HCT116 (cell line): ENCODE measurements around the gene CENPM. TPM values are rescaled to one million over a fixed set of nuclear protein-coding genes. Genes with fewer than 3 reads are reported as not detected.

ENCODE experiments used
- ATAC-seq: fragments of 200-7000 bp; cut with Tn5 transposase; 2 replicates; pipeline ENCODE4 v1.9.1; 2020; ENCODE audit warnings: mild to moderate bottlenecking, moderate library complexity
- BruUV-seq: library from RNA; stranded (reverse); fragments of 400-500 nt; replicated peaks from 2 replicates; lab custom pipeline; 2021; lab: Mats Ljungman, UMichigan
- CTCF ChIA-PET: fragments of 300-600 bp; sonication (Branson Sonifier 250); formaldehyde crosslinking; loops from one replicate; lab custom pipeline; 2021; ENCODE audit warnings: antibody characterized with exemption; lab: Charles Lee
- POLR2A ChIA-PET: fragments of 300-600, 350-600 bp; sonication (Branson Sonifier 250); formaldehyde crosslinking; loops from one replicate; lab custom pipeline; 2021; ENCODE audit warnings: antibody characterized with exemption; lab: Charles Lee
- RAD21 ChIA-PET, 2 experiments: fragments of 300-600 bp; sonication (Branson Sonifier 250); formaldehyde crosslinking; loops; one replicate each; lab custom pipeline; 2023; ENCODE audit warnings: low total read pairs in 2 of 2; ENCODE audit not compliant: uncharacterized antibody in 2 of 2, unreplicated experiment in 2 of 2, low non-redundant PET in 1 of 2; lab: Charles Lee
- DNase-seq: peaks from one replicate; pipeline ENCODE4 v3.0.0-alpha.2; 2010; ENCODE audit warnings: low read depth, low spot score
- H2AFZ ChIP-seq: fragments of 200-600 bp; shearing (Covaris generic), sonication (generic); 2 replicates; pipeline ENCODE4 v1.6.1; 2017; ENCODE audit warnings: low read depth, mixed run types, mixed read lengths, antibody characterized with exemption, low read length; ENCODE audit not compliant: poor library complexity, severe bottlenecking
- H3K27ac ChIP-seq: 2 replicates; pipeline ENCODE4 v1.5.1; 2012; ENCODE audit warnings: low read depth, low read length
- H3K27me3 ChIP-seq: fragments of 200-600 bp; sonication (generic); 2 replicates; pipeline ENCODE4 v1.6.1; 2016; ENCODE audit warnings: mixed run types, low read length, mixed read lengths; ENCODE audit not compliant: insufficient read depth
- H3K36me3 ChIP-seq, 2 experiments: fragments of 200-500 bp in 1 of 2; fragments of 200-600 bp in 1 of 2; sonication (Bioruptor generic) in 1 of 2; sonication (generic) in 1 of 2; 2 replicates each; pipeline versions ENCODE4 v1.5.1 to v1.6.1; 2014 to 2016; ENCODE audit warnings: low read length in 2 of 2, inconsistent platforms in 1 of 2, mixed read lengths in 1 of 2, mixed run types in 1 of 2; ENCODE audit not compliant: insufficient read depth in 2 of 2, control insufficient read depth in 1 of 2
- H3K4me1 ChIP-seq, 2 experiments: fragments of 200-600 bp in 1 of 2; sonication (generic) in 1 of 2; 2 replicates each; pipeline versions ENCODE4 v1.5.1 to v1.6.1; 2012 to 2017; ENCODE audit warnings: low read length in 2 of 2, inconsistent platforms in 1 of 2, mild to moderate bottlenecking in 1 of 2, mixed read lengths in 1 of 2, mixed run types in 1 of 2, moderate library complexity in 1 of 2; ENCODE audit not compliant: insufficient read depth in 2 of 2, control insufficient read depth in 1 of 2
- H3K4me2 ChIP-seq: fragments of 200-600 bp; sonication (generic); 2 replicates; pipeline ENCODE4 v1.6.1; 2017; ENCODE audit warnings: mixed run types, low read length, mixed read lengths
- H3K4me3 ChIP-seq, 2 experiments: fragments of 200-600 bp in 1 of 2; sonication (generic) in 1 of 2; replicated peaks in 1 of 2; 2 replicates each; pipeline ENCODE4 v1.5.1; 2011 to 2016; ENCODE audit warnings: low read length in 2 of 2, control low read depth in 1 of 2, low read depth in 1 of 2, mild to moderate bottlenecking in 1 of 2, mixed read lengths in 1 of 2, mixed run types in 1 of 2
- H3K79me2 ChIP-seq: fragments of 200-600 bp; sonication (generic); 2 replicates; pipeline ENCODE4 v1.6.1; 2017; ENCODE audit warnings: mild to moderate bottlenecking, mixed run types, low read length, moderate library complexity, mixed read lengths; ENCODE audit not compliant: insufficient read depth
- H3K9ac ChIP-seq: fragments of 200-600 bp; sonication (generic); 2 replicates; pipeline ENCODE4 v1.6.1; 2016; ENCODE audit warnings: low read length, mixed read lengths
- H3K9me2 ChIP-seq: fragments of 200-600 bp; sonication (generic), shearing (Covaris generic); 2 replicates; pipeline ENCODE4 v1.6.1; 2017; ENCODE audit warnings: mixed run types, mild to moderate bottlenecking, moderate library complexity; ENCODE audit not compliant: insufficient read depth
- H3K9me3 ChIP-seq, 2 experiments: fragments of 200-500 bp in 1 of 2; fragments of 200-600 bp in 1 of 2; sonication (Bioruptor generic) in 1 of 2; sonication (generic) in 1 of 2; 2 replicates each; pipeline ENCODE4 v1.6.1; 2014 to 2017; ENCODE audit warnings: low read length in 2 of 2, mixed read lengths in 2 of 2, inconsistent platforms in 1 of 2, low read depth in 1 of 2, mild to moderate bottlenecking in 1 of 2, mixed run types in 1 of 2, moderate library complexity in 1 of 2; ENCODE audit not compliant: control insufficient read depth in 1 of 2, insufficient read depth in 1 of 2
- H4K20me1 ChIP-seq: fragments of 200-600 bp; sonication (generic), shearing (Covaris generic); 2 replicates; pipeline ENCODE4 v1.6.1; 2017; ENCODE audit warnings: mixed run types, mild to moderate bottlenecking, moderate library complexity; ENCODE audit not compliant: insufficient read depth
- CBX3 ChIP-seq: IDR thresholded peaks from 2 replicates; pipeline ENCODE4 v1.6.1; 2012; ENCODE audit warnings: low read depth
- CTCF ChIP-seq, 3 experiments: fragments of 200-600 bp in 1 of 3; sonication (generic) in 1 of 3; IDR thresholded peaks in 2 of 3; conservative IDR thresholded peaks in 1 of 3; 2 replicates each; pipeline ENCODE4 v1.5.1; 2012 to 2017; ENCODE audit warnings: low read depth in 2 of 3, low read length in 2 of 3, antibody characterized with exemption in 1 of 3, borderline replicate concordance in 1 of 3, control low read depth in 1 of 3, mild to moderate bottlenecking in 1 of 3, mixed read lengths in 1 of 3, mixed run types in 1 of 3, moderate library complexity in 1 of 3; ENCODE audit not compliant: insufficient read depth in 1 of 3
- EZH2 ChIP-seq: fragments of 200-600 bp; sonication (generic); IDR thresholded peaks from 2 replicates; pipeline ENCODE4 v1.6.1; 2017; ENCODE audit warnings: antibody characterized with exemption, mixed run types
- ZFX ChIP-seq: fragments of 450-650 bp; IDR thresholded peaks from 2 replicates; pipeline ENCODE4 v1.6.1; 2017
- intact Hi-C: fragments of 100-400 bp; cut with micrococcal nuclease; formaldehyde crosslinking; loops from 2 replicates; pipeline ENCODE4 v1.10.0; 2022
- total RNA-seq: library from RNA; stranded (reverse); gene quantifications from one replicate; pipeline ENCODE4 v1.2.1, GENCODE V29; 2021; ENCODE audit not compliant: unreplicated experiment
- TF ChIP-seq, protein P1 (sequence below): IDR thresholded peaks from 2 replicates; pipeline ENCODE4 v1.6.1; 2012; ENCODE audit warnings: low read depth

The CENPM gene
- total RNA-seq, 1 experiment from 2014 or later = 44.7 TPM

GRCh38 chr22:41971431-41971830 is 24.5 kb upstream of the CENPM start:
- Histone ChIP-seq H3K9ac (no peak overlapping the region), H3K27me3 (peaks cover 15% of the 10 kb centered on the region), H3K4me2 (no peak overlapping the region), H3K9me3 (no peaks in the 10 kb centered on the region; a peak in 1 of 4 replicates), H3K79me2 (no peaks in the 10 kb centered on the region), H3K36me3 (no peaks in the 10 kb centered on the region), H2AFZ (no peak overlapping the region), H3K4me1 (peaks cover 4 to 18% of the 10 kb centered on the region in 2 experiments; a peak in 2 of 4 replicates), H3K4me3 (no peak overlapping the region), H3K9me2 (no peaks in the 10 kb centered on the region), H3K27ac (no peak overlapping the region), H4K20me1 (no peaks in the 10 kb centered on the region)
- ChIA-PET RAD21 (no interaction called here), CTCF (no interaction called here), POLR2A (no interaction called here)
- no TSS peak for BruUV-seq
- no peak for DNase-seq
- TF ChIP-seq CTCF (IDR thresholded peaks at IDR 0.05 in 2 of 3, conservative IDR thresholded peaks at IDR 0.05 in 1 of 3; ENCODE audit: borderline replicate concordance in 1 of 3, insufficient read depth in 1 of 3, low read depth in 2 of 3, low read length in 2 of 3) = no peak
- TF ChIP-seq, protein P1, sequence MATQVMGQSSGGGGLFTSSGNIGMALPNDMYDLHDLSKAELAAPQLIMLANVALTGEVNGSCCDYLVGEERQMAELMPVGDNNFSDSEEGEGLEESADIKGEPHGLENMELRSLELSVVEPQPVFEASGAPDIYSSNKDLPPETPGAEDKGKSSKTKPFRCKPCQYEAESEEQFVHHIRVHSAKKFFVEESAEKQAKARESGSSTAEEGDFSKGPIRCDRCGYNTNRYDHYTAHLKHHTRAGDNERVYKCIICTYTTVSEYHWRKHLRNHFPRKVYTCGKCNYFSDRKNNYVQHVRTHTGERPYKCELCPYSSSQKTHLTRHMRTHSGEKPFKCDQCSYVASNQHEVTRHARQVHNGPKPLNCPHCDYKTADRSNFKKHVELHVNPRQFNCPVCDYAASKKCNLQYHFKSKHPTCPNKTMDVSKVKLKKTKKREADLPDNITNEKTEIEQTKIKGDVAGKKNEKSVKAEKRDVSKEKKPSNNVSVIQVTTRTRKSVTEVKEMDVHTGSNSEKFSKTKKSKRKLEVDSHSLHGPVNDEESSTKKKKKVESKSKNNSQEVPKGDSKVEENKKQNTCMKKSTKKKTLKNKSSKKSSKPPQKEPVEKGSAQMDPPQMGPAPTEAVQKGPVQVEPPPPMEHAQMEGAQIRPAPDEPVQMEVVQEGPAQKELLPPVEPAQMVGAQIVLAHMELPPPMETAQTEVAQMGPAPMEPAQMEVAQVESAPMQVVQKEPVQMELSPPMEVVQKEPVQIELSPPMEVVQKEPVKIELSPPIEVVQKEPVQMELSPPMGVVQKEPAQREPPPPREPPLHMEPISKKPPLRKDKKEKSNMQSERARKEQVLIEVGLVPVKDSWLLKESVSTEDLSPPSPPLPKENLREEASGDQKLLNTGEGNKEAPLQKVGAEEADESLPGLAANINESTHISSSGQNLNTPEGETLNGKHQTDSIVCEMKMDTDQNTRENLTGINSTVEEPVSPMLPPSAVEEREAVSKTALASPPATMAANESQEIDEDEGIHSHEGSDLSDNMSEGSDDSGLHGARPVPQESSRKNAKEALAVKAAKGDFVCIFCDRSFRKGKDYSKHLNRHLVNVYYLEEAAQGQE = no peak
- TF ChIP-seq CBX3 = no peak
- TF ChIP-seq EZH2 = no peak
- TF ChIP-seq ZFX = no peak
- ATAC-seq = no peak
- intact Hi-C loops = no loop called here
